T-helper 2 cell treated with Interferon-gamma antibody and Interleukin-4, amounts not matched to agents 100 ng/mL and 5 ng/mL, for 36 hours (primary cell): Measurements from ENCODE around the gene SPDYE18. TPM values are rescaled to one million over a fixed set of nuclear protein-coding genes. Genes with fewer than 3 reads are reported as not detected.
"Not testable (repeated sequence)": the region's sequence is repeated elsewhere in the genome, so short reads cannot be mapped to it uniquely, and the experiment has no call there.

ENCODE experiments used
- intact Hi-C: fragments of 100-400 bp; cut with micrococcal nuclease; formaldehyde crosslinking; loops from one replicate; pipeline ENCODE4 v1.15.1; 2023
- total RNA-seq: library from RNA; stranded (reverse); gene quantifications from 2 replicates; pipeline ENCODE4 v1.2.3, GENCODE V29; 2022

The SPDYE18 gene
- total RNA-seq, 1 donor from 2014 or later, result 0.32 TPM

DNA sequence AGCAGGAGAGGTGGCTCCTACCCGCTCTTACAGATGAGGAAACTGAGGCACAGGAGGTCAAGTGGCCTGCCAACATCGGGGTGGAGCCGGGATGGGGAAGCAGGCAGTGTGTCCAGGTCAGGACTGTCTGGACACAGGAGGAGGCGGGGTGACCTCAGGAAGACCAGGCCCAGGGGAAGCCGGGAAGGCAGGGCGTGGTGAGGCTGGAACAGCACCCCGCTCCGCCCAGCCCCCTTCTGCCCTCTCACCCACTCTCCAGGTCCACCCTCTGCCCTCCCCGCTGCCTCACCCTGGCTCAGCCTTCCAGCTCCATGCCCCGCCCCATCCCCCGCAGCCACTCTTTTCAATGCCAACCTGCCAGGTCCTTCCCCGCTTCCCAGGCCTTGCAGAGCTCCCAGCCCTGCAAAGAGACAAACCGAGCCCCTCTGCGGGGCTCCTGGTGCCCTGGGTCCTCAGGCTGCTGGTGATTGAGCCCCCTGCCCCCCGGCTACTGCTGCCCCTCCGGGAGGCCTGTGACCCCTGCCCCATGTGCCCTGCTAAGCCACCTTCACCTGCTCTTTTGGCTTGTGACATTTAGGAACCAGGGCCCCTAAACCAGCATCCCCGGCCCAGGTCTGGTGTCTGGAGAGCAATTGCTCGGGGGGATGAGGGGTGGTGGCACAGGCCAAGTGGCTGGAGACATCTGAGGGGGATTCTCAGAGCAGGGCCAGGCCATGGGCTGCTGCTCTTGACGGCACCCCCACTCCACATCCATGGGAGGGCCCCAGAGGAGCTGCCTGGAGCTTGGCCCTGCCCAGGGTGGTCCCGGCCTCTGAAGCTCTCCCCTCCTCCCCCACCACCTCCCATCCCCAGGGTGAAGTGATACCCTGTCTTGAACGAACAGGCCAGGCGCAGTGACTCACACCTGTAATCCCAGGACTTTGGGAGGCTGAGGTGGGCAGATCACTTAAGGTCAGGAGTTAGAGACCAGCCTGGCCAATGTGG lies 55.9 kb downstream of the SPDYE18 start:
- intact Hi-C loops, result not testable (repeated sequence)

GRCh38 chr7:77005461-77006057 lies 56.8 kb downstream of the SPDYE18 start:
- intact Hi-C loops, result not testable (repeated sequence)

GRCh38 chr7:77004151-77004550 lies 58.2 kb downstream of the SPDYE18 start:
- intact Hi-C loops, result not testable (repeated sequence)

DNA sequence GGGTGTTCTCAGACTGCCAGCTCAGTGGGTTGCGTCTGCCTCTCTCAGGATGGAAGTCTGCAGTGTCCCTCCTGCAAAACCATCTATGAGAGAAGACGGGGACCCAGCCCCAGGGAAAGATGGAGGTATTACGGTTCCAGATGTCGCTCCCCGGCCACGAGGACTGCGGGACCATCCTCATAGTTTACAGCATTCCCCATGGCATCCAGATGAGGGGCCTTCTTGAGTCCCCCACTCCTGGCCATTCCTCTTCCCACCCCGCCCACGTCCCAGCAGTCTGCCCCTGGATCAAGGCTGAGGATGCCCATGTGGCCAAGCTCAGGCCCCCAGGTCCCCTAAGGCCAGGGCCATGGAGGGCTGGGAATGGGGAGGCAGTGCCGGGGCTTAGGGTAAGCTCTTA lies 59.1 kb downstream of the SPDYE18 start:
- intact Hi-C loops, result not testable (repeated sequence)

DNA sequence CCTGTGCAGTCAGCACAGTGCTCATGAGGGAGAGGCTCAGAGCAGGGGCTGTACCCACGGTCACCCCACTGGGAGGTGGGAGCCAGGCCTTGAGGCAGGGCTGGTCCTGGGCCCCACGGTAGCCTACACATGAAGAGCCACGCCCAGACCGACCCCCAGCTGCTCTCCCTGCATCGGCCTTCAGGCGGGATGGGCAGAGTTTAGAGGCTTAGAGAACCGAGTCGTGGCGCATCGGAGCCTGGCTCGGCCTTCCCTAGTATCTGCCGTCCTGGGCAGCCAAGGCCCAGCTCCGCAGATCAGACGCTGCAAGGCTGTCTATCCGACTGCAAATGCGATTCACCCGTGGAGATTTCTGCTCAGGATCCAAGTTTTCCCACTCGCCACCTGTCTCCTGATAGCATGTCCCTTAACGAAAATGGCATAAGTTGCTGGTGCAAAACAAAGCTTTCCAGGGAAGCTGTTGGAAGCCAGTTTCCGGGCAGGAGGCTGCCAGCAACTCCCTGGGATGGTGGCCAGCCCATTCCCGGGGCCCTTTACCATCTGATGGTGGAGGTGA lies 59.6 kb downstream of the SPDYE18 start:
- intact Hi-C loops, result not testable (repeated sequence)

DNA sequence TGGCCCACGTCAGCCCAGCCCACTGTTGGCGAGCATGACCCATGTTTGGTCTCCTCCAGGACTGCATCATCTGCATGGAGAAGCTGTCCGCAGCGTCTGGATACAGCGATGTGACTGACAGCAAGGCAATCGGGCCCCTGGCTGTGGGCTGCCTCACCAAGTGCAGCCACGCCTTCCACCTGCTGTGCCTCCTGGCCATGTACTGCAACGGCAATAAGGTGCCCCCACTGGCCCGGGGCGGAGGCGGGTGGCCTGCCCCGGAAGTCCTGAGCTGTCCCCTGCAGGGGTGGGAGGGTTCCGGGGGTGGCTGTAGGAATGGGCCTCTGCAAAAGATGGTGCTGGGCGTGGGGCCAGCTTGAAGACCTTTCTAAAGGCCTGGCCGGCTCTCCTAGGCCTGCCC lies 60.3 kb downstream of the SPDYE18 start:
- intact Hi-C loops, result not testable (repeated sequence)

Other genes with a start within 250 kb of the SPDYE18 start
- not detected in 2 replicates for gene SPDYE17, start 30.2 kb downstream of the SPDYE18 start, total RNA-seq
- gene CCDC146, start 60.1 kb upstream of the SPDYE18 start, total RNA-seq, result 7.8 and 13.3 TPM in 2 replicates
- 3.8 and 5.2 TPM in 2 replicates for gene FGL2, start 137.3 kb upstream of the SPDYE18 start, total RNA-seq